GM12872 (cell line): ENCODE measurements around the gene FOXJ3.

ENCODE experiments used
- TF ChIP-seq, protein P1 (sequence below): IDR thresholded peaks from 3 replicates; pipeline ENCODE4 v1.5.1; 2011; ENCODE audit warnings: low read depth, mild to moderate bottlenecking, low read length, moderate library complexity; ENCODE audit not compliant: insufficient read depth

The FOXJ3 gene

DNA sequence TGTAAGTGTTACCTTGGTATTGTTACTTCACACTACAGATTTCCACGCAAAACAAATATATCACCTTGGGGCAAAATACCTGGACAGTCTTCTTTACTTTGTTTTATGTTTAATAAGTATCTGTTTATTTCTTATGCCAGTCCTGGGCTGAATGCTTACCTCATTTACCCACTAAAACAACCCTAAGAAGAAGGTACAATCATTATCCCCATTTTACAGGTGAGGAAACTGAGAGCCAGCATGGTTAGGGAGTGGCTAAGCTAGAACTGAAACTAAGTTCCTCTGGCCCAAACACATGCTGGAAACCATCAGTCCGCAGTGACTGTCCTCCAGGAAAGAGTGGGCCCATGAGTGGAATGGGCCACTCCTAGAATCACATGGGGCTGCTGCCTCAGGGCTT lies 194.8 kb downstream of the FOXJ3 start:
- TF ChIP-seq, protein P1, sequence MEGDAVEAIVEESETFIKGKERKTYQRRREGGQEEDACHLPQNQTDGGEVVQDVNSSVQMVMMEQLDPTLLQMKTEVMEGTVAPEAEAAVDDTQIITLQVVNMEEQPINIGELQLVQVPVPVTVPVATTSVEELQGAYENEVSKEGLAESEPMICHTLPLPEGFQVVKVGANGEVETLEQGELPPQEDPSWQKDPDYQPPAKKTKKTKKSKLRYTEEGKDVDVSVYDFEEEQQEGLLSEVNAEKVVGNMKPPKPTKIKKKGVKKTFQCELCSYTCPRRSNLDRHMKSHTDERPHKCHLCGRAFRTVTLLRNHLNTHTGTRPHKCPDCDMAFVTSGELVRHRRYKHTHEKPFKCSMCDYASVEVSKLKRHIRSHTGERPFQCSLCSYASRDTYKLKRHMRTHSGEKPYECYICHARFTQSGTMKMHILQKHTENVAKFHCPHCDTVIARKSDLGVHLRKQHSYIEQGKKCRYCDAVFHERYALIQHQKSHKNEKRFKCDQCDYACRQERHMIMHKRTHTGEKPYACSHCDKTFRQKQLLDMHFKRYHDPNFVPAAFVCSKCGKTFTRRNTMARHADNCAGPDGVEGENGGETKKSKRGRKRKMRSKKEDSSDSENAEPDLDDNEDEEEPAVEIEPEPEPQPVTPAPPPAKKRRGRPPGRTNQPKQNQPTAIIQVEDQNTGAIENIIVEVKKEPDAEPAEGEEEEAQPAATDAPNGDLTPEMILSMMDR: no peak

DNA sequence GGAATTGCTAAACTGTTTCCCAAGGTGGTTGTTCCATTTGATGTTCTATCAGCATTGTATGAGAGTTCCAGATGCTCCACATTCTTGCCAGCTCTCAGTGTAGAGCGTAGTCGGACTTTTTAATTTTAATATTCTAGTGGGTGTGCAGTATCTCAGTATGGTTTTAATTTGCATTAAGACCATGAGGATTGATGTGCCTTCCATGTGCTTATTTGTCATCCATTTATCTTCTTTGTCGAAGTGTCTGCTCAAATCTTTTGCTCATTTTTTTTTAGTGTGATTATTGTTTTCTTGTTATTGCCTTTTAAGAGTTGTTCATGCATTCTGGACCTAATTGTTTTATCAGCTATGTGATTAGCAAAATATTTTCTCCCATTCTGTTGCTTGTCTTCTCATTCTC lies 195.6 kb downstream of the FOXJ3 start:
- TF ChIP-seq, protein P1: no peak

DNA sequence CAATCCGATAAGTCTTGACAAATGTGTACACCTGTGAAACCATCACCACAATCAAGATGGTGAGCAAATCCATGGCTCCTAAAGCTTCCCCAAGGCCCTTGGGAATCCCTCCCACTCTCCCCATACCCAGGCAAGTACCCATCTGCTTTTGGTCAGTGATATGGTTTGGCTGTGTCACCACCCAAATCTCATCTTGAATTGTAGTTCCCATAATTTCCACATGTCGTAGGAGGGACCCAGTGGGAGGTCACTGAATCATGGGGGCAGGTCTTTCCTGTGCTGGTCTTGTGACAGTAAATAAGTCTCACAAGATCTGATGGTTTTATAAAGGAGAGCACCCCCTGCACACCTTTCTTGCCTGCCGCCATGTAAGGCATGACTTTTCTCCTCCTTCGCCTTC lies 196.4 kb downstream of the FOXJ3 start:
- TF ChIP-seq, protein P1: no peak

- TF ChIP-seq, protein P1: no peak
These were observed 197.3 kb downstream of the FOXJ3 start for GRCh38 chr1:42137766-42138165.

- TF ChIP-seq, protein P1: no peak
These were observed 198.6 kb downstream of the FOXJ3 start for GRCh38 chr1:42136466-42136865.

GRCh38 chr1:42135426-42135825 lies 199.6 kb downstream of the FOXJ3 start:
- TF ChIP-seq, protein P1: no peak

DNA sequence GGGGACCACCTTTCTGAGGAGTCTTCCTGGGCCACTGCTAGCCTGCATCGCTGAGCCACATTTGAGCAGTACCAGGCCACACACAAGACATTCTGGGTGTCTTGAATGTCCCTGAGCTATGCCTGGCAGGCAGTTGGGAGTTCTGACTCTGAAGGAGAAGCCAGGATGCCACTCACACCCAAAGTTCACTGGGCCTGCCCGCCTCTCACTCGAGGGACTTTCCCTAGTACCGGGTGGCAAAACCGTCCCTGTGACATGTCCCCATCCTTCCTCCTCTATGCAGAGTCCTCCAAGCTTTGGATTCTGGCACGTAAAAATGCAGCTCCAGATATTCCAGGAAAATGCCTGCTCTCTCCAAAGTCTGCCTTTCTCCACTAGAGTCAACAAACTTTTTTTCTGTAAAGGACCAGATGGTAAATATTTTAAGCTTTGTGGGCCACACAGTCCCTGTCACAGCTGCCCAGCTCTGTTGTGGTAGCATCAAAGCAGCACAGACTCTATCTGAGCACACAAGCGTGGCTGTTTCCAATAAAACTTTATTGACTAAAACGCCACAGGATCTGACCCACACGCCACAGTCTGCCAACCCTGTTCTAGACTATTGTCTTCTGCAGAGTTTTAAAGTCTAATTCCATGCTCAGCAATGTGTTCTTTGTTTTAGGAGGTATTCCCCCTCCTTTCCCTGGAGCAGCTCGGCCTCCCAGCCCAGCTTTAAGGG lies 201.1 kb downstream of the FOXJ3 start:
- TF ChIP-seq, protein P1: no peak
